HG03196 (cell line): ENCODE data around the gene IL10.
"Not testable (repeated sequence)": the region's sequence is repeated elsewhere in the genome, so short reads cannot be mapped to it uniquely, and the experiment has no call there.

ENCODE experiments used
- ATAC-seq: cut with Tn5 transposase; IDR thresholded peaks from one replicate; pipeline ENCODE4 v1.9.1; 2021; ENCODE audit not compliant: unreplicated experiment

The IL10 gene

DNA sequence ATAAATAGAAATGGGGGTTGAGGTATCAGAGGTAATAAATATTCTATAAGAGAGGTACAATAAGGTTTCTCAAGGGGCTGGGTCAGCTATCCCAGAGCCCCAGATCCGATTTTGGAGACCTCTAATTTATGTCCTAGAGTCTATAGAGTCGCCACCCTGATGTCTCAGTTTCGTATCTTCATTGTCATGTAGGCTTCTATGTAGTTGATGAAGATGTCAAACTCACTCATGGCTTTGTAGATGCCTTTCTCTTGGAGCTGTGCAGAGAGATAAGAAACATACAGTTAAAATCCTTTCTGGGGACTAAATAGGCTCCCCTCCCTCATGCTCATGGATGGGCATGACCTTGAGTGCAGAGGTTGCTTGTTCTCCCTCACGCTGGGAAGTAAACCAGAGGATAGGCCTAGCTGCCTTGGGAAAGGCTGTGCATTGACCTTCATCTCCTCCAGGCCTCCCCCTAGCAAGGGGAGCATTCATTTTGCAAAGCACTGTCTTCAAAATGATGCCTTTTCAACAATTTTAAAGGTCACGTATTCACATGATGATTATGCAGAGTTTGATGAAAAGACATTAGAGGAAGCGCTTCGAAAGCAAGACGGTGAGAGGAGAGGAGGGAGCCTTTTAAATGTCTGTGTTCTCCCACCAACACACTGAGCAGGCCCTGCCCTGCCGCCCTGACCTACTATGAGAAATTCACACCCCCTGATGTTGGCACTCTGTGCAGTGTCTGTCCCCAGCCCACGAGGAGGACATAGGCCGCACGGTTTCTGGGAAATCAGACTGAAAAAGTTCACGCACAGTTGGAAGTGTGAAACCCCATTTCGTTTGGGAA is 3.6 kb downstream of the IL10 start:
- ATAC-seq: peak; percentile 4

DNA sequence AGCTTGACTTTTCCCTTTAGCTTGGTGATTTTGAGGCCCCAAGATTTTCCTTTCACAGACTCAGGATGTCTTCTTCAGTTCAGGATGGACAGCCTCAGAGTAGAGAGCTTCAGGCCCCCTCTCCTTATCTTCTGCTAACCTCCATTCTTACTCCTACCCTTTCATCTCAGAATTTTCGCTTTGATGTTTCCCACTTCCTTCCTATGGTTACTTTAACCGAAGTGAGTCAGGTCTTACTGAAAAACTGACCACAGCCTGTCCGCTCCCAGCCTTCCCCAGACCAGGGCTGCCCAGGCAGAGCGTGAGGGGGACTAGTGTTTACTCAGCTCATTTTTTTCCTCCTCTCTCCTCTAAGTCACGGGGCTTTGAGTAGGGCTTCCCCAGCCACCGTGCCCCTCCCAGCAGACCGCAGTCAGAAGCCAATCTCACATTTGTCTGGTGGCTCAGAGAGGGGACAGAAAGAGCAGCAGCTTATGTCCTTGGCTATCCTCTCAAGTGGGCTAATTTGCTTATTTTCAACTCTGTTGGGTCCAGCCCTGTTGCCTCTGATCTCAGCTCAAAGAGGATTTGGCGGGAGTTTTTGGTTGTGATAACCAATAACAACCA is 5.9 kb downstream of the IL10 start:
- ATAC-seq: peak; percentile 46

DNA sequence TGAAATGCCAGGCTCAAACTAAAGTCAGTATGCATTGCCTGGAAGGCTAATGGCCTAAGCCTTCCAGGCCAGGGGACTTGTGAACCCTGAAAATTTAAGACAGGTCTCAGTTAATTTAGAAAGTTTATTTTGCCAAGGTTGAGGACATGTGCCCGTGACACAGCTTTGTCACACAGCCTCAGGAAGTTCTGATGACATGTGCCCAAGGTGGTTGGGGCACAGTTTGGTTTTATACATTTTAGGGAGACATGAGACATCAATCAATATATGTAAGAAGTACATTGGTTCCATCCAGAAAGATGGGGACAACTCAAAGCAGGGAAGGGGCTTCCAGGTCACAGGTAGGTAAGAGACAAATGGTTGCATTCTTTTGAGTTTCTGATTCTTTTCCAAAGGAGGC is 6.5 kb downstream of the IL10 start:
- not testable (repeated sequence) for ATAC-seq

DNA sequence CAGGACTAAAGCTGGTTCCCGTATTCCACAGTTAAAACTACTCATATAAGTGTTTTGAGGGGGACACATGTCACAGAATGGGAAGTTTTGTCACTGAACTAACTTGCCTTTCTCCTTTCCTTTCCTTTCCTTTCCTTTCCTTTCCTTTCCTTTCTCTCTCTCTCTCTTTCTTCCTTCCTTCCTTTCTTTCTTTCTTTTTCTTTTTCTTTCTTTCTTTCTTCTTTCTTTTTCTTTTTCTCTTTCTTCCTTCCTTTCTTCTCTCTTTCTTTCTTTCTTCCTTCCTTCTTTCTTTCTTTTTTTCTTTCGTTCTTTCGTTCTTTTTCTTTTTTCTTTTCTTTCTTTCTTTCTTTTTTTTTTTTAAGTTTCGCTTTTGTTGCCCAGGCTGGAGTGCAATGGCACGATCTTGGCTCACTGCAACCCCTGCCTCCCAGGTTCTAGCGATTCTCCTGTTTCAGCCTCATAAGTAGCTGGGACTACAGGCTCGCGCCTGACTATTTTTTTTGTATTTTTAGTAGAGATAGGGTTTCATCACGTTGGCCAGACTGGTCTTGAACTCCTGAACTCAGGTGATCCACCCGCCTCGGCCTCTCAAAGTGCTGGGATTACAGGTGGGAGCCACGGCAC is 9.4 kb downstream of the IL10 start:
- ATAC-seq: not testable (repeated sequence)

DNA sequence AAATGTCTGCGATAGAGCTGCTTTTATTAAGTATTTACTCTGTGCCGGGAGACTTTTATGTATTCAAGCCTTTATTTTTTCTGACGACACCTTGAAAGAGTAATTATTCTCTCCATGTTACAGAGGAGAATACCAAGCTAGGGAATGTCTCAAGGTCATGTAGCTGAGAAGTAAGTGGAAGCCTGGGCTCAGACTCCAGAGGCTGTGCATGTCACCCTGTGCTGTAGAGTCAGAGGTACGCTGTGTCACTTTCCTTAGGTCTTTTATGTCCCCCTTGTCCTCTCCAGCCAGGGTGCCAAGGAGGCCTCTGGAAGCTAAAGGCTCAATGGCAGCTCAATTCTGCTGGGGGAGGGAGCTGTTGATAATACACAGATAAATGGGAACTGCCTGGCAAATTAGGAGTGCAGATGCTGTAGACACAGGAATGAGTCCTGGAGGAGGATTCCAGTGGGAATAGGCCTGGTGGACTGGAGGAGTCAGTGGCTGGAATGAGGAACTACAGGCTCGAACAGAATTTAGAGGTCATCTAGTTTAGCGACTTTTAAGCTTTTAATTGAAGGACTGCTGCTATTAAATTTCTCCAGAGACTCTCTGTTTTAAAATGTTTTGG is 11.0 kb downstream of the IL10 start:
- no peak for ATAC-seq

DNA sequence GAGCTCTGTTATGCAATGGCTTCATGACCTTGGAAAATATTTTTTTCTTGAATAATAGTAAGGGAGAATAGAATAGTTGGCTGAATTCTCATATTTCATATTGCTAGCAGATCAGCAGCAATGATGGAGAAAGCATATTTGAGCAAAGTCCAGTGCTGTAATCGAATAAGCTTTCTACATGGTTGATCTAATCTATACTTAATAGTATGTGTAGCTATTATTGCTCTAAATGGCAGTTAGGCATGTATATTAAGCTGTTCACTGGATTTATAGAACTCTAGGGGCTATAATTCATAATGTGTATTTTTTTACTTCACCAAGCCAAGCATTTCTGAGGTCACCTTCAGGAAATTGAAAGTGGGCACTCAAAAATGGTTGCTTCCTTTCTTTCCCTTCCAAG is 11.7 kb downstream of the IL10 start:
- ATAC-seq: no peak

DNA sequence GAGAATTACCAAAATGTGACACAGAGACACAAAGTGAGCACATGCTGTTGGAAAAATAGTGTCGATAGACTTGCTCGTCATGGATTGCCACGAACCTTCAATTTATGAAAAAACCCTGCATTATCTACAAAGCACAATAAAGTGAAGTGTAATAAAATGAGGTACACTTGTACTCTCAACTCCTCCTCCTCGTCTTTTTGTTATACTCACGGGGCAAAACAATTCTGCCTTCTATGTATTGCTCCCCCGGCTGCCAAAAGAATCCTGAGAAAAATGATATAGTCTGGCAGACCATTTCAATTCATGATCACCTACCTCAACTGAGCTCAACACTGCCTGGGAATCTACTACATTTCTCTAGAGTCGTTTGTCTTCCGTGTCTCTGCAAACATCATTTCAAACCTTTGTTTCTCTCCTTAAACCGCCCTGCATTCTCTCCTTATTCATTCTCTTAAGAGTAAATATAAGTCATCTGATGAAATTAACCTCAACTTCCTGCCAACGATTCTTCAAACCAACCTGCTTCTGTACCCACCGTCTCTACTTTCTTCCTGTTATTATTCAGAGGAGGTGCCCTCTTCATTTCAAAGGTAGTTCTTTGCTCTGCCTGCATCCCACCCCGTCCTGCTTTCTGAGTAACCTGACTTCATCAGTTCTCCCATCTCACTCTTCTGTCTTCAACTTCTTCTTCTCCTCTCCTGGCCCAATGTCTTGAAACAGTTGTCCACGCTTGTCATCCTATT is 14.6 kb downstream of the IL10 start:
- ATAC-seq: no peak

DNA sequence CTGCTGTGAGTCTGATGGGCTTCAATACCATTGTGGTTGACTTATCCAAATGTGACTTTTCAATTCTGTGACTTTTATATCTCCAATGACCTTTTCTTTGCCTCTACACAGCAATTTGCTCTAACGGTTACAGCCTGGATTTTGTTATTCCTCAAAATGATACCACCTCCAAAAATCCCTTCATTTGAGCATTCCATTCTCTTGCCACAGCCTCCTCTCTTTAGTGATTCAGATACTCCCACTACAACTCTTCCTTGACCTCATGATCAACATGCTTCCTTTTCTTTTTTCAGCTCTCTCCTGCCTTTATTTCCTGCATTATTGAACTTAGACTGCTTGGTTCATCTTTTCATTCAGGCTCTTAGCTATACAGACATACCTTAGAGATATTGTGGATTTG is 18.3 kb downstream of the IL10 start:
- no peak for ATAC-seq

DNA sequence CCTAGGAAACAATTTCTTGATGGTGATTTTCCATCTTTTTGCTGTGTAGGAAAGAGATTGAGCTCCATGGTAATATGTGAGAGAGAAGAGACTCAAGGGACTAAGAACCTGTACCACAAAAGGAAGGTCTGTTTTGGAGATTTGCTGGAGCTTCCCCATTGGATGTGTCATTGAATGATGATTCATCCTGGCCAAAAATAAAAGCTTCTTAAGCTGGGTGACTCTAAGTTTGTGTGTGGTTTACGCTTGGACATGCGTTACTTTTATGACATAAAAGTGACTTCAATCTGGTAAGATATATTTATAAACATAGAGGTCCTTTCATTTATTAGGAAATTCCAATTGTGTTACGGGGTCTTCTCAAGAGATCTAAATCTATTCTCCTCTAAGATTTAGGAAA is 19.2 kb downstream of the IL10 start:
- no peak for ATAC-seq

DNA sequence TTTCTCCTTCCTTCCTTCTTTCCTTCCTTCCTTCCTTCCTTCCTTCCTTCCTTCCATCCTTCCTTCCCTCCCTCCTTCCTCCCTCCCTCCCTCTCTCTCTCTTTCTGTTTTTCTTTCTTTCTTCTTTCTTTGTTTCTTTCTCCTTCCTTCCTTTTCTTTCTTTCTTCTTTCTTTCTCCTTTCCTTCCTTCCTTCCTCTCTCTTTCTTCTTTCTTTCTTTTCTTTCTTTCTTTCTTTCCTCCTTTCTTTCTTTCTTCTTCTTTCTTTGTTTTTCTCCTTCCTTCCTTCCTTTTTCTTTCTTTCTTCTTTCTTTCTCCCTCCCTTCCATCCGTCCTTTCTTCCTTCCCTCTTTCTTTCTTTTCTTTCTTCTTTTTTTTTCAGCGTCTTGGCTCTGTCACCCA is 19.8 kb downstream of the IL10 start:
- ATAC-seq: no peak

DNA sequence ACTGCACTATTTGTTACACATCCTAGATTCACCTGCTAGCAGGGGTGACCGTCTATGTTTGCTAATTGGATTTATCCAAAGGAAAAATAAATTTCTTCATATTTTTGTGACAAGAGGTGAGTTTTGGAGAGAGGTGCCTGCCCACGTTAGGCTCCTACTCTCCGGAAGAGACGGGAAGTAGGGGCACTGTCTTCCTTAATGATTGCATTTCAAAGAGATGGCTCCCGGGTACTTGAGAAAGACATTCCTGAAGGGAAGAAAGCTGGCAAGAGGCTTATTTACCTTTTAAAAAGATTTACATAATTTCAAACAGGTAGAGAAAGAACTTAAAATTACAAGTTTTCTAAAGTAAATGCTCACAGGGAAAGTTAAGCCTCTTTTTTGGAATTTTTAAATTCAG is 20.4 kb downstream of the IL10 start:
- no peak for ATAC-seq

DNA sequence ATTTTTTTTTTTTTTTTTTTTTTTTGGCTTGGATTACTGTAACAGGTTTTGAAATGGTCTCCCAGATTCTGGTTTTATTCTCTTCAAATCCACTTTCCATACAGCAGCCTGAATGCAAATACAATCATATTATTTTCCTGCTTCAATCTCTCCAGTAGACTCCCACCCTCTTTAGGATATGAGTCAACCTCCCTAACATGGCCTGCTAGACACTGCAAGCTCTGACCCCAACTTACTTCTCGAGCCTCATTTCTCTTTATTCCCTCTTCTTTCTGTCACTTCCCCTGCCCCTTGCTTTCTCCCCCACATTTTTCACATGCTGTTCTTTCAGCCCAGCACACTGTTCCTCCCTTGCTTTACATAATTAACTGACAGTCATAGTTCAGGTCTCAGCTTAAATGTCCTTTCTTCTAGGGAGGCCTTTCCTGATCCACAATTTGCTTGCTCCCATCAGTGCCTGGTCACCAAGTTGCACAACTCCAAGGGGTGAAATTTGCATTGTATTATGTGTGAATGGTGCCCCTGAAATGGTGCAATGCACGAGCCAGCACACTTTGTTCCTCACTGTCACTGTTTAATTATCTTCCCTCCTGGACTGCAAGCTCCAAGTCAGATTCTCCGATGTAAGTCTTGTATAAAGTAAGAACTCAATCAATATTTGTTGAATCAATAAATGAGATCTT is 23.8 kb downstream of the IL10 start:
- no peak for ATAC-seq

DNA sequence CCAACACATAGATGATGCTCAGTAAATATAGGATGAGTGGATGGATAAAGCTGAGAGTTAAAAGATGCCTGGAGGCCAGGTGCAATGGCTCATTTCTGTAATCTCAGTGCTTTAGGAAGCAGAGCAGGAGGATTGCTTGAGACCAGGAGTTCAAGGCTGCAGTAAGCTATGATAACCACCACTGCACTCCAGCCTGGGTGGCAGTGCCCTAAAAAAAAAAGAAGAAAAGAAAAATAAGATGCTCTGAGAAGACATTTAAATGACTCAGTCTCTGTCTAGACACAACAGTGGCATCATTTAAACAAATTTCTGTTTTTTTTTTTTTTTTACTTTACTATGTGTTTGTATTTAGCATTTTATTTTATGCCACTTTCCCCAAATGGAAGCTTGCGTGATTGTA is 27.0 kb downstream of the IL10 start:
- no peak for ATAC-seq

DNA sequence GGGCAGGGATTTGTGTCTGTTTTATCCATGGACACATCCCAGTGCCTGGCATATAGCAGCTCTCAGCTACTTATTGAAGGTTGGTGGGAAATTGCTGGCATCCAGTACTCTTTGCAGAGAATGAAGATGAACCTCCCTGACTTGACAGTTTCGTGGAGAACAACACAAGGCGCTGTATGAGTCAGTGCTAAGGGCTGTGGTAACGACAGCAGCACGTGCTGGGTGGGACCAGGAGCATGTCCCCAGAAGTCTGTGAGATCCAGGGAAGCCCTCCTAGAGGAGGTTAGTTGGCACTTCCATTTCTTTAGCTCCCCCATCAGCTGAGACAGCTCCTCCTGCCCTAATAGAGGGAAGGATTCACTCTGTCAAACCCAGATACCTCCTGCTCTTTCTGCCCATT is 27.6 kb downstream of the IL10 start:
- no peak for ATAC-seq

DNA sequence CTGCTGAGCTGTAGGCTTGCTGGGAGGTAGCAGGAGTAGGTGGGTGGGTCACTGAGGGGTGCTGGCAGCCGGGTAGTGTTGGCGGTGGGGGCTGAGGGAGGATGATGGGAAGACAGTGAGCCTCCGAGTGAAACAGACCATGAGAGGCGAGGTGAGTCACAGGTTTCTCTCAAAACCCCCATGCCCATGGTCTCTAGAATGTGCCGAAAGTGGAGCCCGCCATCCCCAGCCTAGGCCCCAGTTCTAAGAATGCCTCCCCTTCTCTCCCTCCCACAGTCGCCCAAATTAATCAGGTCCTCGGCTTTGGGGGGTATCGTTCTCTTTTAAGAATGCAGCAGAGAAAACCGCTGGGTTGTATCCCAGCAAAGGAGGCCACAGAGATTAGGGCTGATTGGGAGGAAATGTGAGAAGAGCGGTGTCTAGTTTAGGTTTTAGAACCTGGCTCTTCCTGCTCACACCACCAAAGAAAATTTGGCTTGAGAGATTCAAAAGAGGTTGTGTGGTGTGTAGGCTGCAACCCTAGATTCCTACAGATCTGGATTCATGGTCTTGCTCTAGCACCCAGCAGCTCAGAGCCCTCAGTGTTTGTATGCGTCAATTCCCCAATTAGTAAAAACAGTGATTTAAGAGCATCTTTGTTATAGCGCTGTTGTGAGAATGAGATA is 29.4 kb downstream of the IL10 start:
- ATAC-seq: no peak

DNA sequence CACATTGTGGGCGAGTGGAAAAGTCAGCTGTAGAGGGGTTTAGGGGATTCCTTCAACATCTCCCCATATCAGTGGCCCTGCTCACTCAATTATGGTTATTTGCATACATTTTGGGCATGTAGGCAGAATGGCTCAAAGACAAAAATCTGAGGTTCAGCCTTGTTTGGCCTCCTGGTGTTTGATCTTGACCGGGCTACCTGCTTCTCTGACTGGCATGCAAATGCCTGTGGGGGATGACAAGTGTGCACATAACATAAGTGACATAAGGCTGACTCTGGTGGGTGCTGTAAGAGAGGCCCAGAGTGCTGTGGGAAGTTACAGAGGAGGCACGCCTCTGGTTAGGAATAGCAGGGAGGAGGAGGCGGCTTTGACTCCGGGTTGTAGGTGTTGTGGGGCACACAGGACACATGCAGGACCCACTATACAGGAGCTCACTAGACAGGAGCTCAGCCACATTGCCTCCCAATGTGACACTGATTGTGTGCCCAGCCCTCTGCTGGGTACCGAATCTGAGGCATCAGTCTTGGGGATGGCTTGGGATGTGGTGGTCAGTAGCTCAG is 31.1 kb downstream of the IL10 start:
- ATAC-seq: no peak

DNA sequence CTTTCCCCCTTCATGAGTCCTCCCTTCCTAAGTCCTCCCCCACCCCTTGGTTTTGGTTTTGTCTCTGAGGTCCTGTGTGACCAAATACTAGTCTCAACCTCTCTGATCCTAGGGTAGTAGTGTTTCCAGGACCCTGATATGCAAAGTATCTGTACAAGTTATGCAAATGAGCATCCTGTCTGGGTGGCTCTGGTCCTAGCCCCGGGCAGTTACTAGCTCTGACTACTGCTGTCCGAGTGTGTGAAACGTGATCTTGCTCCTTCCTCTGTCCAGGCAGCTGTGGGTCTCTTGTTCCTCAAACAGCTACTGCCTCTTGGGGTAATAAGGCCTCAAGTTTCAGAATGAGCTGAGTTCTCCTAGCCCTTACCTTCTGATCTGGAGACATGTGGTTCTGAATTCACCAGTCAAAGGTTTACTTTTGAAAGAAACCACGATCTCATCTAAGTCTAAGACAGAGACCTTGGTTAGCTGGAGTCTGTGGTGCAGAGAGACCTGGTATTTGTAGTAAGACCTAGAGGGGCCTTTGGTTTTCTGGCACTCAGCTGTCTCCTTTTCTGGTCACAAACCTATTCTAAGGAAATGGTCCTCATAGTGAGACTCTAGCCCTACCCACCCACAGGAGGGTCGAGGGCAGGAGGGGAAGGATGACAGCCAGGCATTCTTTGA is 32.8 kb downstream of the IL10 start:
- peak; percentile 80 for ATAC-seq

DNA sequence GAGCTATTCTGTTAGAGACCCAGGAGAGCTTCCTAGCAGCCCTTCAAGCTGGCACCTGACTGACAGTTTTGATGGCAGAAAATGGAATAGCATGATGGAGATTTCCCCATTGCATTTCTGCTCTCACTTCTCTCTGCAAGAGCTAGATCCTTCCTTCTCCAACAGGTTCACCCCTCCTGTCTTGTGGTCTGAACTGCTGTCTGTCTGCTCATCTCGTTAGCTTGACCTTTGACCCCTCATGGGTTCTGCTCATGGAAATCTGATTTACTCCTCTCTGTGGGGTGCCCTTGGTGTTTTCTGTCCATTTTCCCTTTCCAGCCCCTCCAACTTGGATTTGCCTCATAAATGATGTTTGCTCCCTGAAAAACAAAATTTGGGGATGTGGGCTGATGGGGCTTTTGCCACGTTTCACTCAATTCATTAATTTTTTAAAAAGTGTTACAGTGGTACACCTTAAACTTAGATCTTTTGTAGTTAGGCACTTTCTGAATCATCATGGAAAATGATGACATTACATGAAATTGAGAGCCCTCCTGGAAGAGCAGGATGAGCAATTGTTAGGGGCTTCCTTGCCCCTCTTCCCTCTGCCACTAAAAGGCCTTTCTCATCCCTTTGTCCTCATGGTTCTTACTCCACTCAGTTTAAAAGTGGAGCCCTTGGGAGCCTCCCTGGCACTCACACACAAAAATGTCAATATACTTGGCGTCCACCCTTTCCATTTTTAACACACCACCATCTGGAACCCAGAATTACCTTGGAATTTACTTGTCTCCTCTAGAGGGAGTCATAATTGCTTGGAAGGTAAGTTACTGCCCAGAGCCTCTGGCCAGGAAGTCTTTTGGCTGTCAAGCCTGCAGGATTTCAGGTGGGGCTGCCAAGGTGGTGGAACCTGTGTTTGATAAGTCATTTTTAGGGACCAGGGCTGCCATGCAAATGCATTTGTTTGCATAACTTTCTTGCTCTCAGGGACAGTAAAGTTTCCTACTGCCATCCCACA is 33.6 kb downstream of the IL10 start:
- peak; percentile 0 for ATAC-seq
